NB4 (cell line): ENCODE data around the gene PDK2.

Experiments
- POLR2A ChIP-seq: IDR thresholded peaks from 2 replicates; pipeline ENCODE4 v1.6.1; 2011; ENCODE audit warnings: mild to moderate bottlenecking; ENCODE audit not compliant: insufficient read length; ENCODE audit errors: extremely low read depth
- TF ChIP-seq, protein P1 (sequence below): IDR thresholded peaks from 2 replicates; pipeline ENCODE4 v1.6.1; 2011; ENCODE audit warnings: low read depth, low read length

DNA sequence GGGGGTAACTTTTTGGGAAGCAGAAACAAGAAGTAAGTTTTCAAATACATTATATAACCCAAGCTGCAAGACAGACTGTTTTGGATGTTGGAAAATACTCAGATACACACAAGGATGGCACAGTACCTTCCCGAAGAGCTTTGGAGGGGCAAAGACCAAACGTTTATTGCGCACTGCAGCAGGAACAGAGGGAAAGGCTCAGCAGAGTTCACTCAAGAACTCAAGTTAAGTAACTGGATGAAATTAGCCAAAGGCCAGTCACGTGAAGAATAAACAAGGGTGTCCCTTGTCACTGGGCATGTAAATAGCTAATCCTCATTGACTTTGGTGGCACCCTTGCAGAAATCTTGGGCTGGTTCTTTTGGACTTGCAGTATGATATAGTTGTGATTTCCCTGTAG, 2.8 kb downstream of the PDK2 start:
- TF ChIP-seq, protein P1, sequence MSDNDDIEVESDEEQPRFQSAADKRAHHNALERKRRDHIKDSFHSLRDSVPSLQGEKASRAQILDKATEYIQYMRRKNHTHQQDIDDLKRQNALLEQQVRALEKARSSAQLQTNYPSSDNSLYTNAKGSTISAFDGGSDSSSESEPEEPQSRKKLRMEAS = no peak
- no peak for TF ChIP-seq POLR2A
